22Rv1 (cell line): ENCODE data around the gene MYADML2.

Experiments used
- H3K27ac ChIP-seq: fragments of 450-650 bp; 2 replicates; pipeline ENCODE4 v1.5.1; 2017
- CTCF ChIP-seq: fragments of 450-650 bp; IDR thresholded peaks from 2 replicates; pipeline ENCODE4 v1.5.1; 2017; ENCODE audit warnings: mild to moderate bottlenecking
- ZFX ChIP-seq: fragments of 450-650 bp; IDR thresholded peaks from 2 replicates; pipeline ENCODE4 v1.6.1; 2017; ENCODE audit warnings: antibody characterized with exemption, borderline replicate concordance

The MYADML2 gene

DNA sequence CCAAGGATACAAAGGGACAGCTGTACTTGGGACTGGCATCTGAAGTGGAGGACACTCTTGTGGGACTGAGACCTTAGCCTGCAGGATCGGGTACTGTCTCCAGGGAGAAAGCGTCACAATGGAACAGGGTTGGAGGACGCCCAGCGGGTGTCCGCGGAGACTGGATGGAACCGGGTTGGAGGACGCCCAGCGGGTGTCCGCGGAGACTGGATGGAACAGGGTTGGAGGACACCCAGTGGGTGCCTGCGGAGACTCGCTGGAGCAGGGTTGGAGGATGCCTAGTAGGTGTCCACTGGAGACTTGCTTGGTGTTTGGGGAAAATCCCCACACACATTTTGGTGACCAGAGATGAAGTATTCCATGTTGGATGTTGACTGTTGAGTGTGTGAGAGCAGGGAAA is at the start of gene MYADML2:
Gene MYADML2, minus strand, starts transcription at position 45 of the 400 bp plus-strand sequence. CDS start 5,492 bp downstream, outside the sequence.
- no peak within 1 kb of the TSS for H3K27ac ChIP-seq
- no peak for TF ChIP-seq ZFX
- TF ChIP-seq CTCF = no peak

DNA sequence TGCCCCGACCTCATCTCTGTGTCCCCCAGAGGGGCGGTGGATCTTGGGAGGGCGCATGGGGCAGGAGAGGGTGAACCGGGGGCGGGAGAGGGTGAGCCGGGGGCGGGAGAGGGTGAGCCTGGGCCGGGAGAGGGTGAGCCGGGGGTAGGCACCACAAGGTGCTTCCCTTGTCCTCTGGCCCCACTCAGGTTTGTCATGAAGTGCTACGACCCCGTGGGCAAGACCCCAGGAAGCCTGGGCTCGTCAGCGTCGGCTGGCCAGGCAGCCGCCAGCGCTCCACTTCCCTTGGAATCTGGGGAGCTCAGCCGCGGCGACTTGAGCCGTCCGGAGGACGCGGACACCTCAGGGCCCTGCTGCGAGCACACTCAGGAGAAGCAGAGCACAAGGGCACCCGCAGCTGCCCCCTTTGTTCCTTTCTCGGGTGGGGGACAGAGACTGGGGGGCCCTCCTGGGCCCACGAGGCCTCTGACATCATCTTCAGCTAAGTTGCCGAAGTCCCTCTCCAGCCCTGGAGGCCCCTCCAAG is 49.3 kb upstream of the MYADML2 start:
- H3K27ac ChIP-seq = no peak overlapping the region
- TF ChIP-seq CTCF = no peak
- no peak for TF ChIP-seq ZFX

DNA sequence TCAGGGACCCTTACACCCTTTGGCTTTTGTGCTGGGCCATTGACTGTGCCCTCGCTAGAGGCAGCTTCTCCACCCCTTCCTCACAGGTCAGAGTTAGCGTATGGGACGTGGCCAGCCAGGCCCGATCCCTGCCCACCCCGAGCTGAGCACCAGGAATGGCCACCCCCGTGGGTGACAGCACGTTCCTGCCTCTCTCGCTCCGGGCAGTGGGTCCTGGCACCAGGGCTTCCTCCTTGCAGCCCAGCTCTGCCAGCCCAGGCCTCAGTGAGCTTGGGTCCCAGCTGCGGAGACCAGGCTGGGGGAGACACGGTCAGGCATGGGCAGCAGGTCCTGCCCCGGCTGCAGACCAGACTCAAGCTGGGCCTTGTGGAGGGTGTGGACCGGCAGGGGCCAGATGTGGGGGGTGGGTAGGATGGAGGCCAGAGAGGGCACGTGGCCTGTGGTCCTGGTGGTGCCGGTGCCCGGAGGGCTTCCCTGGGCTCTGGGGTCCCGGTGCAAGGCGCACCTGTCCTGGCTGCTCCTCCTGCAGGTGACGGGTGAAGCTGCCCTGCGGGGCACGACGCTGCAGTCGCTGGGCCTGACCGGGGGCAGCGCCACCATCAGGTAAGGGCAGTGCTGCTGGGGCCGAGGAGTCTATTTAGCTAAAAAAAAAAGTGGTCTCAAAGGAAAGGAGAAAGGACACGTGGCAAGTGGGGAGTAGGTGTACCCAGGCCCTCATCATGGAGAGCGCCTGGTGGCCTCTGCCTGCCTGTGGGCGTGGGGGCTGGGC is 48.6 kb upstream of the MYADML2 start:
- no peak for TF ChIP-seq ZFX
- TF ChIP-seq CTCF = no peak
- H3K27ac ChIP-seq = no peak overlapping the region

- H3K27ac ChIP-seq = no peak overlapping the region
- no peak for TF ChIP-seq ZFX
- TF ChIP-seq CTCF = no peak
Measured at GRCh38 chr17:81994593-81995462, 47.8 kb upstream of the MYADML2 start.

DNA sequence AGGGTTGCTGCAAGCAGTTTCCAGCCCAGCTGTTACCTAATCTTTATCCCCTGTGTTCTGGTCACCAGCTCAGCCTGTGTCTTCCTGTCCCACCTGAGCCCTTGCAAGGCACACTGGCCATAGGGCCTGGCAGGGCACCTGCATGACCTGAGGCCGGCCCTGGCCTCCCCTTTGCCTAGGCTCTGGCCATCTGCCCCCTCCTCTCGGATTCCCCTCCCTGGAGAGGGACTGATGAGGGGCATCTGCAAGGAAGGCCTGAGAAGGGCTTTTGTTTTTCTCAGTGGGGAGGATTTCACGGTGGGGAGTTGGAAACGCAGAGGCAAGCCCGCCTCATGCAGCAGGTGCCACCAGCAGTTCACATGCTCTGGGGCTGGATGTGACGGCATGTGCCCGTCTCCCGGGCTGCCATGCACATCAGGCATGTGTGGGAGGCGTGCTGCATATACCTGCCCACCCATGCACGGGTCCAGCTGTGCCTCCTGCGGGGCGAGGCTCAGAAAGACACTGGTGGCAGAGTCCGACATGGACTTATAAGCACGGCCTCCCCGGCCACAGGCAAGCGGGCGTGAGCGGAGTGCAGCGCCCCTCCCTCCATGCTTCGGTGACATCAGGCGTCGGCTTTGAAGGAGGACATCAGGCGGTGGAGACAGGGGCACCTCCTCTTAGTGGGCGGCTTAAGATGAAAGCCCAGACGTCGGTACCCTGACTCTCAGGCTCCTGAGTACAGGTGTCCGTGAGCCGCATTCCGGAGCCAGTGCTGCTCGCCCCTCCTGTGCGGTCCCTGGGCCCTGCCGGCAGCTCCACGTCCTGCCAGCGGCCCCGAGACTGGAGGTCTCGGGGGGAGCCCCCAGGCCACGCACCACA is 46.9 kb upstream of the MYADML2 start:
- TF ChIP-seq ZFX (no peak), CTCF (no peak)
- H3K27ac ChIP-seq = no peak overlapping the region

DNA sequence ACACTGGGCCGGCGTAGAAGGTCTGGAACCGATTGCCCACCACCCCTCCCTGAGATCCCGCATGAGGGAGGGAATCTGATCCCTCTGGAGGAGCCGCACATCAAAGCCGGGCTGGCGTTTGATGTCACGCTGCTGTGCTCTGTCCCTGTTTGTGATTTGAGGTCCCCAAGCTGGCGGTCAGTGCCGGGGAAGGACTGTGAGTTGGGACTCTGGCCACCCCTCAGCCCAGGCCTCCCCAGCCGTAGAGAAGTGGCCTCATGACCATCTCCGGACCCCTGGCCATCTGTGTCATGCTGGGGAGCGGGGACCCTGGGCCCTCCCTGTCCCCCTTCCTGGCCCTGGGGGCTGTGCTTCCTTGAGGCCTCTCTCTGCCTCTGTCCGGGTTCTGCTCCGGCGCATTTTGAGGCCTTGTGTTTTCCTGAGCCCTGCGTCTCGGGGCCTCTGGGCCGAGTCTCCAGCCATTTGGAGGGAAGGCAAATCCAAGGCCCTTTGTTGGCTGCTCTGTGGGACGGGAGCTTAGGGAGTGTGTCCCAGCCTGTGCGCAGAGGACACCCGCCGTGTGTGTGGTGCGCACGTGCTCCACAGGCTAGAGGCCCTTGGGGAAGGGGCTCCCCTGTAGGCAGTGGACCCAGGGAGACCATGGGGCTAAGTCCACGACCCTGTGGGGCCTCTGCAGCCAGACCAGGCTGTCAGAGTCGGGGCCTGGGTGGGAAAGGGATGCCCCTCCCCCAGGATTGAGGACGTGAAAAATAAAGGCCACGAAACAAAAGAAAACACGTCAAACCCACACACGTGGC is 45.5 kb upstream of the MYADML2 start:
- no peak overlapping the region for H3K27ac ChIP-seq
- TF ChIP-seq CTCF (no peak), ZFX (no peak)
